Skeletal muscle satellite cell (primary cell): ENCODE measurements around the gene SLC34A3. TPM values are rescaled to one million over a fixed set of nuclear protein-coding genes. Genes with fewer than 3 reads are reported as not detected.

Experiments used
- H3K27me3 ChIP-seq: 2 replicates; pipeline ENCODE4 v1.7.0; 2013; ENCODE audit warnings: low read length; ENCODE audit not compliant: control insufficient read depth, insufficient read depth
- H3K36me3 ChIP-seq: 2 replicates; pipeline ENCODE4 v1.7.0; 2013; ENCODE audit warnings: mild to moderate bottlenecking, control low read depth, low read length; ENCODE audit not compliant: insufficient read depth
- H3K4me1 ChIP-seq: 2 replicates; pipeline ENCODE4 v1.7.0; 2013; ENCODE audit warnings: low read length; ENCODE audit not compliant: control insufficient read depth, insufficient read depth
- H3K4me2 ChIP-seq: 2 replicates; pipeline ENCODE4 v1.7.0; 2013; ENCODE audit warnings: mild to moderate bottlenecking, low read length
- H3K4me3 ChIP-seq: 2 replicates; pipeline ENCODE4 v1.7.0; 2013; ENCODE audit warnings: low read length
- H3K9ac ChIP-seq: 2 replicates; pipeline ENCODE4 v1.7.0; 2013; ENCODE audit warnings: mild to moderate bottlenecking, low read depth, low read length, moderate library complexity
- H3K9me3 ChIP-seq: replicated peaks from 2 replicates; pipeline ENCODE4 v1.7.0; 2013; ENCODE audit warnings: mild to moderate bottlenecking, control low read depth, low read length
- total RNA-seq: library from RNA; depleted of rRNA; stranded (reverse); fragments of >200 nt; gene quantifications from 2 replicates; pipeline ENCODE4 v1.2.3, GENCODE V29; 2012; rRNA removed

SLC34A3 gene
- total RNA-seq: not detected in 2 replicates

GRCh38 chr9:137230705-137231371 is at the start of gene SLC34A3:
Gene SLC34A3, plus strand, starts transcription at chr9:137230901. Its CDS starts 802 bp downstream, at chr9:137231703.
- H3K9ac ChIP-seq: no peak within 1 kb of the TSS
- no peaks in the 10 kb centered on the region for H3K9me3 ChIP-seq
- H3K36me3 ChIP-seq: no peaks in the 10 kb centered on the region
- H3K4me1 ChIP-seq: peaks cover 18% of the 10 kb centered on the region
- no peak within 1 kb of the TSS for H3K4me3 ChIP-seq
- no peak within 1 kb of the TSS for H3K4me2 ChIP-seq
- no peaks in the 10 kb centered on the region for H3K27me3 ChIP-seq

GRCh38 chr9:137181680-137182079 is 49.0 kb upstream of the SLC34A3 start:
- Histone ChIP-seq H3K4me1 (peaks cover 4% of the 10 kb centered on the region), H3K27me3 (no peaks in the 10 kb centered on the region), H3K4me3 (no peak overlapping the region), H3K36me3 (peaks cover 73% of the 10 kb centered on the region), H3K4me2 (no peak overlapping the region), H3K9ac (no peak overlapping the region), H3K9me3 (no peaks in the 10 kb centered on the region)

- no peak overlapping the region for H3K4me2 ChIP-seq
- H3K27me3 ChIP-seq: no peaks in the 10 kb centered on the region
- H3K4me3 ChIP-seq: no peak overlapping the region
- H3K4me1 ChIP-seq: peaks cover 15% of the 10 kb centered on the region
- H3K9ac ChIP-seq: no peak overlapping the region
- H3K36me3 ChIP-seq: peaks cover 65% of the 10 kb centered on the region
- H3K9me3 ChIP-seq: no peaks in the 10 kb centered on the region
Observed at GRCh38 chr9:137182836-137183235, 47.9 kb upstream of the SLC34A3 start.

- peaks cover 15% of the 10 kb centered on the region for H3K4me1 ChIP-seq
- H3K4me2 ChIP-seq: no peak overlapping the region
- no peak overlapping the region for H3K9ac ChIP-seq
- H3K9me3 ChIP-seq: no peaks in the 10 kb centered on the region
- H3K27me3 ChIP-seq: no peaks in the 10 kb centered on the region
- H3K36me3 ChIP-seq: peaks cover 54% of the 10 kb centered on the region
- no peak overlapping the region for H3K4me3 ChIP-seq
Observed at GRCh38 chr9:137183980-137184595, 46.6 kb upstream of the SLC34A3 start.

- Histone ChIP-seq H3K4me3 (no peak overlapping the region), H3K9ac (no peak overlapping the region), H3K4me2 (no peak overlapping the region), H3K27me3 (no peaks in the 10 kb centered on the region), H3K9me3 (no peaks in the 10 kb centered on the region), H3K4me1 (peaks cover 23% of the 10 kb centered on the region), H3K36me3 (peaks cover 48% of the 10 kb centered on the region)
Observed at GRCh38 chr9:137184881-137185660, 45.6 kb upstream of the SLC34A3 start.

- Histone ChIP-seq H3K27me3 (no peaks in the 10 kb centered on the region), H3K36me3 (peaks cover 51% of the 10 kb centered on the region), H3K4me1 (peaks cover 25% of the 10 kb centered on the region), H3K9ac (no peak overlapping the region), H3K9me3 (no peaks in the 10 kb centered on the region), H3K4me2 (no peak overlapping the region), H3K4me3 (no peak overlapping the region)
Observed at GRCh38 chr9:137185921-137186320, 44.8 kb upstream of the SLC34A3 start.

GRCh38 chr9:137186385-137186784 is 44.3 kb upstream of the SLC34A3 start:
- H3K9me3 ChIP-seq: no peaks in the 10 kb centered on the region
- H3K27me3 ChIP-seq: no peaks in the 10 kb centered on the region
- H3K36me3 ChIP-seq: peaks cover 51% of the 10 kb centered on the region
- no peak overlapping the region for H3K9ac ChIP-seq
- peaks cover 25% of the 10 kb centered on the region for H3K4me1 ChIP-seq
- H3K4me3 ChIP-seq: no peak overlapping the region
- H3K4me2 ChIP-seq: peak overlapping the region; percentile 91

GRCh38 chr9:137187386-137187785 is 43.3 kb upstream of the SLC34A3 start:
- H3K4me3 ChIP-seq: peak overlapping the region; percentile 95
- H3K36me3 ChIP-seq: peaks cover 55% of the 10 kb centered on the region
- no peaks in the 10 kb centered on the region for H3K27me3 ChIP-seq
- no peaks in the 10 kb centered on the region for H3K9me3 ChIP-seq
- peaks cover 25% of the 10 kb centered on the region for H3K4me1 ChIP-seq
- H3K9ac ChIP-seq: peak overlapping the region; percentile 95
- H3K4me2 ChIP-seq: peak overlapping the region; percentile 91

- peak overlapping the region; percentile 91 for H3K4me2 ChIP-seq
- H3K36me3 ChIP-seq: peaks cover 53% of the 10 kb centered on the region
- H3K9ac ChIP-seq: peak overlapping the region; percentile 95
- H3K9me3 ChIP-seq: no peaks in the 10 kb centered on the region
- H3K27me3 ChIP-seq: no peaks in the 10 kb centered on the region
- H3K4me1 ChIP-seq: peaks cover 25% of the 10 kb centered on the region
- H3K4me3 ChIP-seq: peak overlapping the region; percentile 95
Observed at GRCh38 chr9:137188086-137188489, 42.6 kb upstream of the SLC34A3 start.

- Histone ChIP-seq H3K27me3 (no peaks in the 10 kb centered on the region), H3K4me3 (peak within 1 kb of the TSS; percentile 95), H3K36me3 (peaks cover 47% of the 10 kb centered on the region), H3K9ac (peak within 1 kb of the TSS; percentile 95), H3K4me1 (peaks cover 25% of the 10 kb centered on the region), H3K4me2 (peak within 1 kb of the TSS; percentile 94), H3K9me3 (no peaks in the 10 kb centered on the region)
Observed at GRCh38 chr9:137188490-137189296, 42.0 kb upstream of the SLC34A3 start, which contains the start of the genes ANAPC2 and SSNA1. Gene ANAPC2, minus strand, starts transcription at chr9:137188560. Its CDS starts 28 bp downstream, at chr9:137188532. Gene SSNA1, plus strand, starts transcription at chr9:137188676. Its CDS starts 51 bp downstream, at chr9:137188727.
